ENCODE measurements around the gene RAB20.

DNA sequence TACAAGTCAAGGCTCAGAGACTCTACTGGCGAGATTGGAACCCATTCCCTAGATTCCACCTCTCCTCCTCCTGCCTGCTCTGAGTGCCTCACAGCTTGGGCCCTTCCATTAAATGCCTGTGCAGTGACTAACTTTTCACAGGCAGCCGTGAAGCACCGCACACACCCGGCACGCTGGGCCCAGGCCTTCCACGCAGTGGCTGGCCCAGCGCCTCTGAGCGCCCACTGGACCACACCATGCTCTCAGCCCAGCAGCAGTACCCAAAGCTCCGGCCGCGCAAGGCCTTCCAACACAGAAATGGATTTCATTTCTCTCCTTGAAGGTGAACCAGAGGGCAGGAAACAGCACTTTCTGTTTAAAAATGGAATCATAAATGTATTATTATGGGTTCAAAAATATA, 26.0 kb downstream of the RAB20 start:
- TF ChIP-seq, protein P1, sequence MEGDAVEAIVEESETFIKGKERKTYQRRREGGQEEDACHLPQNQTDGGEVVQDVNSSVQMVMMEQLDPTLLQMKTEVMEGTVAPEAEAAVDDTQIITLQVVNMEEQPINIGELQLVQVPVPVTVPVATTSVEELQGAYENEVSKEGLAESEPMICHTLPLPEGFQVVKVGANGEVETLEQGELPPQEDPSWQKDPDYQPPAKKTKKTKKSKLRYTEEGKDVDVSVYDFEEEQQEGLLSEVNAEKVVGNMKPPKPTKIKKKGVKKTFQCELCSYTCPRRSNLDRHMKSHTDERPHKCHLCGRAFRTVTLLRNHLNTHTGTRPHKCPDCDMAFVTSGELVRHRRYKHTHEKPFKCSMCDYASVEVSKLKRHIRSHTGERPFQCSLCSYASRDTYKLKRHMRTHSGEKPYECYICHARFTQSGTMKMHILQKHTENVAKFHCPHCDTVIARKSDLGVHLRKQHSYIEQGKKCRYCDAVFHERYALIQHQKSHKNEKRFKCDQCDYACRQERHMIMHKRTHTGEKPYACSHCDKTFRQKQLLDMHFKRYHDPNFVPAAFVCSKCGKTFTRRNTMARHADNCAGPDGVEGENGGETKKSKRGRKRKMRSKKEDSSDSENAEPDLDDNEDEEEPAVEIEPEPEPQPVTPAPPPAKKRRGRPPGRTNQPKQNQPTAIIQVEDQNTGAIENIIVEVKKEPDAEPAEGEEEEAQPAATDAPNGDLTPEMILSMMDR (IDR thresholded peaks at IDR 0.05; ENCODE audit: insufficient read depth, low read depth, low read length): no peak
- TF ChIP-seq EZH2 (IDR thresholded peaks at IDR 0.05; ENCODE audit: insufficient read depth, low read length): no peak

Measured in astrocyte (in vitro differentiated cells and primary cell).